Adrenal gland (tissue), 12 donors: ENCODE measurements around the gene EIF2AK3. TPM values are rescaled to one million over a fixed set of nuclear protein-coding genes. Genes with fewer than 3 reads are reported as not detected.
"Not testable (repeated sequence)": the region's sequence is repeated elsewhere in the genome, so short reads cannot be mapped to it uniquely, and the experiment has no call there.

ENCODE experiments used
- DNase-seq, 7 donors: peaks; one replicate each; pipeline ENCODE4 v3.0.0-alpha.2; 2019 to 2020
- H3K27ac ChIP-seq, 5 donors: fragments of 200-600 bp; sonication (generic) in 4 of 5; 1 replicate in 3 of 5; 2 replicates in 2 of 5; pipeline versions ENCODE4 v1.5.1 to v1.8.0; 2016 to 2020; ENCODE audit warnings: mild to moderate bottlenecking in 1 of 5
- H3K27me3 ChIP-seq: fragments of 200-600 bp; 2 replicates; pipeline ENCODE4 v1.8.0; 2021
- H3K36me3 ChIP-seq, 2 donors: fragments of 200-600 bp; replicated peaks in 1 of 2; 1 replicate in 1 of 2; 2 replicates in 1 of 2; pipeline versions ENCODE4 v1.5.1 to v1.8.0; 2018 to 2022
- H3K4me1 ChIP-seq, 2 donors: fragments of 200-600 bp; replicated peaks in 1 of 2; 1 replicate in 1 of 2; 2 replicates in 1 of 2; pipeline versions ENCODE4 v1.5.1 to v1.8.0; 2018 to 2021
- H3K4me3 ChIP-seq, 4 donors: fragments of 200-600 bp; sonication (generic) in 3 of 4; one replicate each; pipeline ENCODE4 v1.5.1; 2016 to 2018
- H3K9me3 ChIP-seq, 3 donors: fragments of 200-600 bp; sonication (generic) in 1 of 3; replicated peaks in 1 of 3; 1 replicate in 2 of 3; 2 replicates in 1 of 3; pipeline versions ENCODE4 v1.5.1 to v1.8.0; 2016 to 2021
- POLR2A ChIP-seq, 2 donors: fragments of 450-650 bp; IDR thresholded peaks; one replicate each; pipeline ENCODE4 v1.6.1; 2017; ENCODE audit warnings: antibody characterized with exemption in 2 of 2, mild to moderate bottlenecking in 2 of 2, moderate library complexity in 1 of 2
- WGBS, 4 donors: extraction: QIAGEN DNeasy Blood & Tissue Kit in 2 of 4; methylation state at CpG; one replicate each; pipeline versions ENCODE4 v1.1.5 to v1.1.7; 2013 to 2017; 5-methylcytosine and 5-hydroxymethylcytosine counted together
- intact Hi-C, 2 donors: fragments of 100-400 bp; cut with DNase I; formaldehyde crosslinking; loops; one replicate each; pipeline versions ENCODE4 v1.14.1 to v1.15.0; 2022 to 2023
- polyA plus RNA-seq, 3 donors: library from polyadenylated mRNA; stranded (reverse); fragments of 200-250 nt in 2 of 3; fragments of 350-450 nt in 1 of 3; fragmentation: Illumina TruSeq in 1 of 3; extraction: RNeasy Lipid Tissue Mini Kit (QIAGEN cat#74804) in 1 of 3; gene quantifications; one replicate each; pipeline ENCODE4 v1.2.3, GENCODE V29; 2013 to 2014
- total RNA-seq, 9 donors: library from RNA; depleted of rRNA in 4 of 9; stranded (reverse); fragments of >200 nt in 4 of 9; fragments of 120-200 nt in 1 of 9; fragmentation: NEBNext Ultra II Directional in 1 of 9; extraction: Animal tissue kit (Norgen Biotek cat#: 25700) in 1 of 9; gene quantifications; one replicate each; pipeline versions ENCODE4 v1.1.0 to v1.2.4, GENCODE V29; 2013 to 2023
- TF ChIP-seq, protein P1 (sequence below), 6 experiments: fragments of 450-650 bp in 4 of 6; fragments of 200-600 bp in 2 of 6; sonication (generic) in 1 of 6; IDR thresholded peaks; 1 replicate in 5 of 6; 2 replicates in 1 of 6; pipeline versions ENCODE4 v1.5.1 to v1.8.0; 2016 to 2021; ENCODE audit warnings: antibody characterized with exemption in 6 of 6, mild to moderate bottlenecking in 2 of 6, moderate library complexity in 1 of 6
- donor health status: healthy with polysubstance abuse.
- donor health status: Bipolar disorder and iron deficiency.
- donor health status: DM: yes; HTN: yes; CAD: no.
- donor health status: DM: no; HTN: no; CAD: no.
- donor health status: DM: no; HTN: no; CAD: no.
- donor health status: DM: yes; HTN: yes; CAD: no.

The EIF2AK3 gene
- total and polyA plus RNA-seq, 12 donors, result 3.6 to 89.6 (median 21.3) TPM

DNA sequence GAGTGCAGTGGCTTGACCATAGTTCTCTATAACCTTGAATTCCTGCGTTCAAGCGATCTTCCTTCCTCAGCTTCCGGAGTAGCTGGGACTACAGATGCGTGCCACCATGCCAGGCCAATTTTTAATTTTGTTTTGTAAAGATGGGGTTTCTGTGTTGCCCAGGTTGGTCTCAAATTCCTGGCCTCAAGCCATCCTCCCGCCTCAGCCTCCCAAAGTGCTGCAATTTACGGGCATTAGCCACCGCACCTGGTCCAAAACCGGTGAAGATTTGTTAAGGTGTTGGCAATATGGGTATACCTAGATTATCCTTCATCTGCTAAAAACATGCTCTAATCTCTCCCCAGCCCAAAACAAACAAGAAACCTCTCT lies 1.3 kb upstream of the EIF2AK3 start:
- Histone ChIP-seq H3K4me1 (peaks cover 0 to 27% of the 10 kb centered on the region in 2 donors), H3K9me3 (no peaks in the 10 kb centered on the region), H3K4me3 (peak overlapping the region in 1 of 4 donors; percentile 52), H3K36me3 (no peaks in the 10 kb centered on the region), H3K27ac (peak overlapping the region; percentile 89 to 100 (median 99)), H3K27me3 (no peaks in the 10 kb centered on the region)
- WGBS, 4 donors, result 66 to 72% (median 69%) methylated on average over 8 of the region's 8 CpGs
- DNase-seq, result peak in 4 of 7 donors; percentile 16 to 64 (median 36)
- TF ChIP-seq, protein P1, sequence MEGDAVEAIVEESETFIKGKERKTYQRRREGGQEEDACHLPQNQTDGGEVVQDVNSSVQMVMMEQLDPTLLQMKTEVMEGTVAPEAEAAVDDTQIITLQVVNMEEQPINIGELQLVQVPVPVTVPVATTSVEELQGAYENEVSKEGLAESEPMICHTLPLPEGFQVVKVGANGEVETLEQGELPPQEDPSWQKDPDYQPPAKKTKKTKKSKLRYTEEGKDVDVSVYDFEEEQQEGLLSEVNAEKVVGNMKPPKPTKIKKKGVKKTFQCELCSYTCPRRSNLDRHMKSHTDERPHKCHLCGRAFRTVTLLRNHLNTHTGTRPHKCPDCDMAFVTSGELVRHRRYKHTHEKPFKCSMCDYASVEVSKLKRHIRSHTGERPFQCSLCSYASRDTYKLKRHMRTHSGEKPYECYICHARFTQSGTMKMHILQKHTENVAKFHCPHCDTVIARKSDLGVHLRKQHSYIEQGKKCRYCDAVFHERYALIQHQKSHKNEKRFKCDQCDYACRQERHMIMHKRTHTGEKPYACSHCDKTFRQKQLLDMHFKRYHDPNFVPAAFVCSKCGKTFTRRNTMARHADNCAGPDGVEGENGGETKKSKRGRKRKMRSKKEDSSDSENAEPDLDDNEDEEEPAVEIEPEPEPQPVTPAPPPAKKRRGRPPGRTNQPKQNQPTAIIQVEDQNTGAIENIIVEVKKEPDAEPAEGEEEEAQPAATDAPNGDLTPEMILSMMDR (IDR thresholded peaks at IDR 0.05), result no peak
- no peak for TF ChIP-seq POLR2A (IDR thresholded peaks at IDR 0.05)
- intact Hi-C loops, result no loop called here

- Histone ChIP-seq H3K27ac (peak overlapping the region; percentile 89 to 100 (median 99)), H3K36me3 (no peaks in the 10 kb centered on the region), H3K27me3 (no peaks in the 10 kb centered on the region), H3K9me3 (no peaks in the 10 kb centered on the region), H3K4me1 (peaks cover 0 to 33% of the 10 kb centered on the region in 2 donors), H3K4me3 (peak overlapping the region in 3 of 4 donors; percentile 15 to 52 (median 49))
- intact Hi-C loops, result no loop called here
- peak; percentile 91 to 98 (median 97) for DNase-seq
- WGBS, 4 donors, result 1% methylated on average over 14 to 21 of the region's 21 CpGs
- TF ChIP-seq POLR2A (IDR thresholded peaks at IDR 0.05), result peak; percentile 94 to 96
- TF ChIP-seq, protein P1 (IDR thresholded peaks at IDR 0.05), result no peak
Measured at GRCh38 chr2:88627856-88628570, 749 bp upstream of the EIF2AK3 start.

DNA sequence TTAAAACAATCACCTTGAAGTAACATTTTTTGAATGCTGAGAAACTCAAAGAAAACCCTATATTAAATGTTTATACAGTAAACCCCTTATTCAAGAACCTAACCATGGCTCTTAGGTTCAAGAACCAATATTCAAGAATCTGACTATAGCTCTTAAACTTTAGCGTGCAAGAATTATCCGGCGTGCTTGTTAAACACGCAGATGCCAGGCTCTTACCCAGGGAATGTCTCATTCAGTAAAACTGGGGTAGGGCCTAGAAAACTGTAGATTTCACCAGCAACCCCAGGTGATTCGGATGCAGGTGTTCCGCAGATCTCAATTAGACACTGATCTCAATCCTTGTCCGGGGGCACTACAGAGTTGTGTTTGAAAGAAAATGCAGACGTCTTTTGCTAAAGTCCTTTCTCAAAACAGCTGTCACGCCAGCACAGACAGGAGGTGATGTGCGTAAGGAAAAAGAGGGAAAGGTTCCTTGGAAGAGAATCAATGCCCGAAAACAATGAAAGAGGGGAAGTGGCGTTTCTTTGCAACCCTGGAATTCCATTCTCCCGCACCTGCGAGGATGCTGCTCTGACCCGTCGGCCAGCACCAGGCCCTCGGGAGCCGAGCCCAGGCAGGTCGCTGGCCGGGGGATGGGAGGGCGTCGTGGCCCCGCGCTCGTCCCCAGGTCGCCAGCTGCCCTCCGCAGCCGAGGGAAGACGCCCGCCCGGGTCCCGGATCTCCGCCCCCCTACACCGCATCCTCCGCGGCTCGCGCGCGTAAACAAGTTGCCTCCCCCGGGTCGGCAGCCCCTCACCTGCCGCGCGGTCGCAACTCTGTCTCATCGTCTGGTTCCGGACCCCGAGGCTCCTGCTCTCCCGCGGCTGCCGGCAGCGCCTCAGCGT lies 851 bp downstream of the EIF2AK3 start:
- DNase-seq, result peak; percentile 28 to 61 (median 44)
- intact Hi-C loops, result no loop called here
- Histone ChIP-seq H3K27me3 (no peaks in the 10 kb centered on the region), H3K4me3 (peak overlapping the region; percentile 43 to 97 (median 76)), H3K4me1 (peaks cover 0 to 41% of the 10 kb centered on the region in 2 donors), H3K9me3 (no peaks in the 10 kb centered on the region), H3K36me3 (no peaks in the 10 kb centered on the region), H3K27ac (peak overlapping the region; percentile 75 to 100 (median 97))
- 1 to 4% (median 3%) methylated on average over 16 to 54 of the region's 54 CpGs for WGBS, 4 donors
- TF ChIP-seq, protein P1 (IDR thresholded peaks at IDR 0.05), result no peak
- TF ChIP-seq POLR2A (IDR thresholded peaks at IDR 0.05), result no peak

DNA sequence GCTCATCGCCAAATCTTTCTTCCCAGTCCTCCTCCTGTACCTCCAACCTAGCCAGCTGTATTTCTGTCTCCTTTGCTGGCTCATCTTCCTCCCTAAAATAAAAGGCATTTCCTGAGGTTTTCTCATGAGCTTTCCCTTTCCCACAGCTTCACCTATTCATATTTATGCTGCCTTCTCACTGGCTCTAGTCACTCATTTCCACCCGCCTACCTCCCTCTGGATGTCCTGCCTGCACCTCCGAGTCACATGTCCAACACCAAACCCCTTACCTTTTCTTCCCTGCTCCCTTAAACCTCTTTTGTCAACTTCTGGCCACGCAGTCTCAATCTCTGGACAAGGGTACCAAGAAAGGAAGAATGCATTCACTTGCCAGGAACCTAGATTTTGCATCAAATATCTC lies 2.8 kb downstream of the EIF2AK3 start:
- Histone ChIP-seq H3K4me1 (peaks cover 11 to 57% of the 10 kb centered on the region in 2 donors), H3K36me3 (no peaks in the 10 kb centered on the region), H3K4me3 (no peak overlapping the region), H3K27me3 (no peaks in the 10 kb centered on the region), H3K27ac (no peak overlapping the region), H3K9me3 (no peaks in the 10 kb centered on the region)
- no peak for DNase-seq
- TF ChIP-seq, protein P1 (IDR thresholded peaks at IDR 0.05), result no peak
- TF ChIP-seq POLR2A (IDR thresholded peaks at IDR 0.05), result no peak
- intact Hi-C loops, result no loop called here
- WGBS, 4 donors, result 89 to 91% (median 90%) methylated on average over 4 of the region's 4 CpGs

DNA sequence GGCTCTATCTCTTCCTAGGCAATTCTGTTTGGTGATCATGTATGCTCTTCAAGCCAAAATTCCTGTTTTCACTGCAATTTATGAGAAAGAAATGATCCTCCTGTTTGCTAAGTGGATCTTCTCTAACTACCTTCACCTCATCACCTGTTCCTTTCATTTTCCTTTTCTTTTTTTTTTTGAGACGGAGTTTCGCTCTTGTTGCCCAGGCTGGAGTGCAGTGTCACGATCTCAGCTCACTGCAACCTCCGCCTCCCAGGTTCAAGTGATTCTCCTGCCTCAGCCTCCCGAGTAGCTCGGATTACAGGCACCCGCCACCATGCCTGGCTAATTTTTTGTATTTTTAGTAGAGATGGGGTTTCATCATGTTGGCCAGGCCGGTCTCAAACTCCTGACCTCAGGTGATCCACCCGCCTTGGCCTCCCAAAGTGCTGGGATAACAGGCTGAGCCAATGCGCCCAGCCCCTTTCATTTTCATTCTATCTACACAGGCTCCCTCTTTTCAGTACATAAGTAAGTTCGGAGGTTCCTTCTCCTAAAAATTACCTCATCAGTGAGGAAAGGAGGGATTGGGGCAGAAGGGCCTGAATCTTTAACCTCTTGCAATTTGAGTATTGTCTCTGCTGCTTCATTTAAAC lies 3.3 kb downstream of the EIF2AK3 start:
- WGBS, 4 donors, result 92 to 97% (median 96%) methylated on average over 11 of the region's 11 CpGs
- intact Hi-C loops, H3K36me3 ChIP-seq: not testable (repeated sequence)

More for the DNA sequence above, 3.3 kb downstream of the EIF2AK3 start:
- not testable (repeated sequence) for H3K4me3 ChIP-seq, H3K27ac ChIP-seq, H3K9me3 ChIP-seq, DNase-seq, H3K27me3 ChIP-seq
- peaks cover 11 to 58% of the 10 kb centered on the region in 2 donors for H3K4me1 ChIP-seq
